Caco-2 (cell line): Measurements from ENCODE around the gene GRM7. TPM values are rescaled to one million over a fixed set of nuclear protein-coding genes. Genes with fewer than 3 reads are reported as not detected.

Experiments used
- BruUV-seq: library from RNA; stranded (reverse); fragments of 400-500 nt; replicated peaks from 2 replicates; lab custom pipeline; 2021; lab: Mats Ljungman, UMichigan
- CTCF ChIA-PET: fragments of 300-600 bp; sonication (Branson Sonifier 250); formaldehyde crosslinking; loops from one replicate; lab custom pipeline; 2022; ENCODE audit warnings: antibody characterized with exemption; lab: Charles Lee
- POLR2A ChIA-PET: fragments of 300-600 bp; sonication (Branson Sonifier 250); formaldehyde crosslinking; loops from one replicate; lab custom pipeline; 2022; ENCODE audit warnings: antibody characterized with exemption; lab: Charles Lee
- DNase-seq, 2 experiments: peaks; one replicate each; pipeline versions ENCODE4 v3.0.0 to v3.0.0-alpha.2; 2020 to 2022
- H3K27me3 ChIP-seq: replicated peaks from 2 replicates; pipeline ENCODE4 v1.6.0; 2011; ENCODE audit warnings: low read length; ENCODE audit not compliant: control insufficient read depth, insufficient read depth
- H3K36me3 ChIP-seq: 2 replicates; pipeline ENCODE4 v1.5.1; 2011; ENCODE audit warnings: low read length; ENCODE audit not compliant: control insufficient read depth, insufficient read depth
- H3K4me1 ChIP-seq: fragments of 250-450 bp; sonication (Bioruptor Pico); 2 replicates; pipeline ENCODE4 v1.5.1; 2020; ENCODE audit warnings: mild to moderate bottlenecking
- H3K4me3 ChIP-seq: 2 replicates; pipeline ENCODE4 v1.5.1; 2011; ENCODE audit warnings: low read depth, mild to moderate bottlenecking, control low read depth, low read length
- H3K9me3 ChIP-seq: fragments of 250-450 bp; sonication (Bioruptor Pico); 2 replicates; pipeline ENCODE4 v1.5.1; 2020; ENCODE audit warnings: mild to moderate bottlenecking, moderate library complexity
- H3K27ac Mint-ChIP-seq: one replicate; pipeline ENCODE4 v1.8.0; 2022; ENCODE audit warnings: mixed read lengths; ENCODE audit not compliant: unreplicated experiment
- H3K27me3 Mint-ChIP-seq: one replicate; pipeline ENCODE4 v1.8.0; 2022; ENCODE audit warnings: mixed read lengths; ENCODE audit not compliant: insufficient read depth, unreplicated experiment
- H3K36me3 Mint-ChIP-seq: one replicate; pipeline ENCODE4 v1.8.0; 2022; ENCODE audit warnings: mild to moderate bottlenecking, mixed read lengths; ENCODE audit not compliant: insufficient read depth, unreplicated experiment
- H3K4me1 Mint-ChIP-seq: one replicate; pipeline ENCODE4 v1.8.0; 2022; ENCODE audit warnings: low read depth, mixed read lengths; ENCODE audit not compliant: unreplicated experiment
- H3K4me3 Mint-ChIP-seq: one replicate; pipeline ENCODE4 v1.8.0; 2022; ENCODE audit warnings: mild to moderate bottlenecking, moderate library complexity, mixed read lengths; ENCODE audit not compliant: unreplicated experiment
- H3K9me3 Mint-ChIP-seq: one replicate; pipeline ENCODE4 v1.8.0; 2022; ENCODE audit warnings: mixed read lengths; ENCODE audit not compliant: unreplicated experiment
- CTCF ChIP-seq, 2 experiments: fragments of 200-600 bp in 1 of 2; IDR thresholded peaks; 1 replicate in 1 of 2; 2 replicates in 1 of 2; pipeline versions ENCODE4 v1.5.1 to v1.8.0; 2011 to 2022; ENCODE audit warnings: antibody characterized with exemption in 1 of 2, control low read depth in 1 of 2, inconsistent platforms in 1 of 2, low read depth in 1 of 2, low read length in 1 of 2, mild to moderate bottlenecking in 1 of 2, moderate library complexity in 1 of 2; ENCODE audit not compliant: insufficient read depth in 1 of 2, severe bottlenecking in 1 of 2, unreplicated experiment in 1 of 2
- intact Hi-C: fragments of 100-400 bp; cut with micrococcal nuclease; formaldehyde crosslinking; loops from one replicate; pipeline ENCODE4 v1.10.0; 2022; ENCODE audit not compliant: unreplicated experiment
- total RNA-seq: library from RNA; stranded (reverse); gene quantifications from 2 replicates; pipeline ENCODE4 v1.2.3, GENCODE V29; 2022

The GRM7 gene
- total RNA-seq, 1 experiment from 2014 or later = not detected

GRCh38 chr3:7456386-7456785, 595.5 kb downstream of the GRM7 start:
- BruUV-seq = no TSS peak
- Histone ChIP-seq H3K36me3 (no peaks in the 10 kb centered on the region), H3K27me3 (no peaks in the 10 kb centered on the region), H3K9me3 (no peaks in the 10 kb centered on the region), H3K4me3 (no peak overlapping the region), H3K4me1 (no peaks in the 10 kb centered on the region)
- Mint-ChIP-seq H3K9me3 (peaks cover 10% of the 10 kb centered on the region), H3K4me3 (no peak overlapping the region), H3K36me3 (no peaks in the 10 kb centered on the region), H3K27me3 (peaks cover 5% of the 10 kb centered on the region), H3K27ac (no peak overlapping the region), H3K4me1 (no peaks in the 10 kb centered on the region)
- DNase-seq = no peak
- CTCF ChIA-PET = no interaction called here
- POLR2A ChIA-PET = no interaction called here
- no peak for TF ChIP-seq CTCF (IDR thresholded peaks at IDR 0.05; ENCODE audit: insufficient read depth in 1 of 2, low read depth in 1 of 2, low read length in 1 of 2, severe bottlenecking in 1 of 2, unreplicated experiment in 1 of 2)
- intact Hi-C loops = no loop called here

DNA sequence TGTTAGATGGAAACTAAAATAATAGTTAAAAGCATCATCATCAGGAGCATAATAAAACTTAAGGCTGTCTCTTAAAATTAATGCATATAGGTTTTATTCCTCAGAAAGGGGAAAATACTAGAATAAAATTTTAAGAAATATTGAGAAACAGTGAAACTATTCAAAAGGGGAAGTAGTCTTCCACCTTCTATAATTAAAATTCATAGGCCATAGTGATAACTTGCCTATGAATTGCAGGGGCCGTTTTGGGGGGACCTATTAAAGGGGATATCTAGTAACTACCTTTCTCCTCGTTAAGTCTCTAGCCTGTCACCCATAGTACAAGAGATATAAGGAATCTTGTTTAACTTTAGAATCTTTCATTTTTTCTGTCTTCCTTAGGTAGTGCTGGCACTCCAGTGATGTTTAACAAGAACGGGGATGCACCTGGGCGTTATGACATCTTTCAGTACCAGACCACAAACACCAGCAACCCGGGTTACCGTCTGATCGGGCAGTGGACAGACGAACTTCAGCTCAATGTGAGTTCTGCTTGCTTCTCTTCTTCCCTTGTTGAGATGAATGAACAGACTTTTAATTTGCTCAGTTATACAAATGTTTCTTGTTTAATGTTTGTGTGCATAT, 600.4 kb downstream of the GRM7 start:
- H3K27me3 Mint-ChIP-seq = peaks cover 14% of the 10 kb centered on the region
- CTCF ChIA-PET = no interaction called here
- no peaks in the 10 kb centered on the region for H3K36me3 ChIP-seq
- no peak overlapping the region for H3K4me3 ChIP-seq
- BruUV-seq = no TSS peak
- no peak overlapping the region for H3K4me3 Mint-ChIP-seq
- no peaks in the 10 kb centered on the region for H3K9me3 ChIP-seq
- no peaks in the 10 kb centered on the region for H3K27me3 ChIP-seq
- no peaks in the 10 kb centered on the region for H3K4me1 ChIP-seq
- no peak overlapping the region for H3K27ac Mint-ChIP-seq
- H3K4me1 Mint-ChIP-seq = no peaks in the 10 kb centered on the region
- no peaks in the 10 kb centered on the region for H3K36me3 Mint-ChIP-seq
- POLR2A ChIA-PET = no interaction called here
- intact Hi-C loops = no loop called here
- DNase-seq = no peak
- no peak for TF ChIP-seq CTCF (IDR thresholded peaks at IDR 0.05; ENCODE audit: insufficient read depth in 1 of 2, low read depth in 1 of 2, low read length in 1 of 2, severe bottlenecking in 1 of 2, unreplicated experiment in 1 of 2)
- no peaks in the 10 kb centered on the region for H3K9me3 Mint-ChIP-seq

DNA sequence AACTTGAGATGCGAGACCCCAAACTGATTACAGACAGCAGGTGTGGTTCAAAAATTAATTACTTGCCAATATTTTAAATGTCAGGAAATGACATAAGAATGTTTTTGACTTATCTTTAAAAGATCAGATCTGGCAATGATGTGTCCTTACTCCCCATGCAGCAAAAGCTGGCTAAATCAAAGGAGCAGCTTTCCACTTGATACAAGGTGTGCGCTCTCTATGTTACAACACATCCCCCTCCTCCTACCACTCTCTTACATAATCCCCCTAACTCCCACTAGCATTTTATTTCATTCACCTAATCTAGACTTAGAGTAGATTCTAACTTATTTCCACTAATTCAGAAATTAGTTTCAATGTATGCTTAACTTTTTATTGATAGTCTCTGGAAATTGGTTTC, 609.0 kb downstream of the GRM7 start:
- H3K36me3 Mint-ChIP-seq = no peaks in the 10 kb centered on the region
- TF ChIP-seq CTCF (IDR thresholded peaks at IDR 0.05; ENCODE audit: insufficient read depth in 1 of 2, low read depth in 1 of 2, low read length in 1 of 2, severe bottlenecking in 1 of 2, unreplicated experiment in 1 of 2) = no peak
- H3K4me1 ChIP-seq = no peaks in the 10 kb centered on the region; the same call in 1 of the 2 replicates
- no peaks in the 10 kb centered on the region for H3K9me3 Mint-ChIP-seq
- no peaks in the 10 kb centered on the region for H3K36me3 ChIP-seq
- no peaks in the 10 kb centered on the region for H3K27me3 ChIP-seq
- no peaks in the 10 kb centered on the region for H3K4me1 Mint-ChIP-seq
- no peaks in the 10 kb centered on the region for H3K9me3 ChIP-seq
- no peak overlapping the region for H3K4me3 Mint-ChIP-seq
- ChIA-PET CTCF (no interaction called here), POLR2A (no interaction called here)
- no peak for DNase-seq
- BruUV-seq = no TSS peak
- intact Hi-C loops = no loop called here
- H3K27ac Mint-ChIP-seq = no peak overlapping the region
- H3K27me3 Mint-ChIP-seq = peaks cover 8% of the 10 kb centered on the region
- H3K4me3 ChIP-seq = no peak overlapping the region
